DMS53 (cell line): ENCODE measurements around the gene SLC25A44.

Experiments used
- DNase-seq: peaks from one replicate; lab custom pipeline; 2025; lab: John Stamatoyannopoulos, UW

Gene SLC25A44

DNA sequence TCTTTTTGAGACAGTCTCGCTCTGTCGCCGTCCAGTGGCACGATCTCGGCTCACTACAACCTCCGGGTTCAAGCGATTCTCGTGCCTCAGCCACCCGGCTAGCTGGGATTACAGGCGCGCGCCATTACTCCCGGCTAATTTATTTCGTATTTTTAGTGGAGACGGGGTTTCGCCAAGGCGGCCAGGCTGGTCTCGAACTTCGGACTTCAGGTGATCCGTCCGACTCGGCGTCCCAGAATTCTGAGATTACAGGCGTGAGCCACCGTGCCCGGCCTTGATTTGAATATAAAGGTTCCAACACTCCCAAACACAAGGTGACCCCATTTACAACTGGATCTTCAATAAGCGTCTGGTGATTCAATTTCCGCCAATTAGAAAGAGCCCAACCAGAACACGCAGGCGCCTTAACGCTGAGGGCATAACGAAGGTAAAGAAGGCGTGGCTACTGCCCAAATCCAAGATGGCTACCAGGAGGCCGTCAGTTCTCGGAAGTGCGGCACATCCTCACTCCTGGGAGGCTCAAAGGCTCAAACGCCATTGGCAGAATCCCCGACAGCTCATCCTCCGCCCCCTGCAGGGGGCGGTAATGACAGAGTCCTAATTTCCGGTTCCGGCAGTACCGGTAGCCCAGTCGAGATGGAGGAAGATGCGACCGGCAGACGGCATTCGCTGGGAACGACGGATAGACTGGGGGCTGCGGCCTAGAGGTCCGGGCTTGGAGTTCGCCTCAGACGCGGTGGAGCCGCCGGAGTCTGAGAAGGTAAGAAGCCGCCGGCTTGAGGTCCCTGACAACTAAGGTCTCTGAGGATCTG is at the start of gene SLC25A44:
TSS of gene SLC25A44 (plus strand) at position 617 of the 812 bp plus-strand sequence. CDS start 5,744 bp downstream, outside the sequence.
- DNase-seq, result peak; percentile 99

GRCh38 chr1:156144742-156145141 is 49.2 kb upstream of the SLC25A44 start:
- DNase-seq, result no peak

DNA sequence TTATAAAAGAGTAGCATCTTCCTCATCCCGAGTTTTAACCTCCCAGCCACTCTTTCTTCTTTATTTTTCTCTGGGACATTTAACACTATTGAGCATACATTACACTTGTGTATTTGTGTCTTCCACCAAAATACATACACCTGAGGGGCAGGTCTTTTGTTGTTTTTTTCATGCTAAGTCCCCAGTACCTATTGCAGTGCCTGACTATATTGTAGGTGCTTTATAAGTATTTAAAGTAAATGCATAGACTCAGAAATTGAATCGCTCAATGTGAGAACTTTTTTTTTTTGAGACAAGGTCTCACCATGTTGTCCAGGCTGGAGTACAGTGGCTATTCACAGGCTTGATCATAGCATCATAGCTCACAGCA is 48.3 kb upstream of the SLC25A44 start:
- DNase-seq, result no peak

- peak; percentile 91 for DNase-seq
Observed at GRCh38 chr1:156146020-156146768, 47.7 kb upstream of the SLC25A44 start.

GRCh38 chr1:156146769-156147405 is 47.0 kb upstream of the SLC25A44 start:
- no peak for DNase-seq

DNA sequence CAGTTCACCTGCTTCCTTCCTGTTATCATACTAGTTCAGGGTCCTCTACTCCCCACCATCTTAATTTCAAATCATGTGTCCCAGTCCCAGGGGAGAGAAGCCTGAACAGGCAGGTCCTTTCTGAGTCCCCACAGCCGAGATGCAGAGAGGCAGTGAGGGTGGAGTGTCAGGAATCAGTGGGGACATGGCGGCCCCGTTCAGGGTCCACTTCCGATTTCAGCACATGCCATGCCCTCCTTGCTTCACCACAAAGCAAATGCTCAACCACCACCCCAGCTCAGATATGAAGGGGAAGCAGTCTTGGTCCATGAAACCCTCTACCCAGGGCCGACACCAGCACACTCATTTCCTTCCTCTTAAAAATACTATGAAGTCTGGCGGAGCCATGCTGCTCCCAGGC is 45.7 kb upstream of the SLC25A44 start:
- no peak for DNase-seq

GRCh38 chr1:156149374-156150332 is 44.3 kb upstream of the SLC25A44 start:
- DNase-seq, result no peak

DNA sequence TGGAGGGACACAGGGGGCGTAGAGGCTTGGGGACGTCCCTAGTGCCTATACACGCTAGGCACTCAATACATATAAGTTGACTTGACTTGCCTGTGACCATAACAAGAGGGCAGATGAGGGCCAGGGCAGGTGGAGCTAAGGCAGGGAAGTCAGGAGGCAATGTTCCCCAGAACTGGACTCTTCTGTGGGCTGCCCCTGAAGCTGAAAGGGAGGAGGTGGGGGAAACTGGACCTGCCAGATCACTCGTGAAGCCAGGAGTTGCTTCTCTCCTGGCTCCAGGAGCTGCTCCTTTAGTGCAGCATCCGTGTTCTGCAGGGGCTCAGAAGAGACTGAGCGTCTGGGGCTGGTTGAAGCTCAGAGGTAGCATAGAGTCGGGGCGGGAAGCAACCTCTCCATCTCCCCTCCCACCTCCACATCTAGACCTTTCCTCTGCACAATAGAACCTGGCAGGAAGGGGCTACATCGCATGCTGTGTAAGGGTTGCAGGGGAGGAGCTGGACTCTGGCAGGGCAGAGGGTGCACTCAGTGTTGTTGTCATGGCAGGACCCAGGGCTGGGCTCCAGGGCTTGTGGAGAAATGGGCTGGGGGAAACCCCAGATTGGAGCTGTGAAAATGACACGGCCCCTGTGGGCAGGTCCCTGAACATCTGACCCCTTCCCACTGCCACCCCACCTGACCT is 43.4 kb upstream of the SLC25A44 start:
- DNase-seq, result no peak

DNA sequence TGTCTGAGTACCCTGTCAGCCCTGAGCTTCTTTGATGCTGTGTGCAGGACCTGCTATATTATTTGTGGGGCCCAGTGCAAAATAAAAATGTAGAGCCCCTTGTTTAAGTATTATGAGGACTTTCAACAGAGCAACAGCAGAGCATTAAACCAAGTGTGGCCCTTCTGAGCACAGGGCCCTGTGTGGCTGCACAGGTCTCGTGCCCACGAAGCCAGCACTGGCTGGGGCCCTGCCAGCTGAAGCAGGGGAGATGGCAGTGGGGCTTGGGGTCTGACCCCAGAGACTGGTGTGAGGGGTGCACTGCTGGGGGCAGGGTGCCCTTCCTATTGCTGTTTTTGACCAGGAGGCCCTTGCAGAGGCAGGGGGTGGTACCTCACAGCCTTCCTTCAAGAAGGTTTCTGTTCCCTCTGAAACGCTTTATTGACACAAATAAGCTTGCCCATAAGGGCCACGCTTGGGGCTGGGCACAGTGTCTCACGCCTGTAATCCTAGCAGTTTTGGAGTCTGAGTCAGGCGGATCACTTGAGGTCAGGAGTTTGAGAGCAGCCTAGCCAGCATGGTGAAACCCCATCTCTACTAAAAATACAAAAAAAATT is 42.7 kb upstream of the SLC25A44 start:
- DNase-seq, result no peak

- no peak for DNase-seq
Observed at GRCh38 chr1:156152628-156153027, 41.3 kb upstream of the SLC25A44 start.

GRCh38 chr1:156153362-156153761 is 40.5 kb upstream of the SLC25A44 start, which contains the start of gene SEMA4A:
Gene SEMA4A, plus strand, starts transcription at chr1:156153585. Its CDS starts 994 bp downstream, at chr1:156154579.
- peak; percentile 60 for DNase-seq

GRCh38 chr1:156154317-156154749 is 39.6 kb upstream of the SLC25A44 start:
- DNase-seq, result no peak

DNA sequence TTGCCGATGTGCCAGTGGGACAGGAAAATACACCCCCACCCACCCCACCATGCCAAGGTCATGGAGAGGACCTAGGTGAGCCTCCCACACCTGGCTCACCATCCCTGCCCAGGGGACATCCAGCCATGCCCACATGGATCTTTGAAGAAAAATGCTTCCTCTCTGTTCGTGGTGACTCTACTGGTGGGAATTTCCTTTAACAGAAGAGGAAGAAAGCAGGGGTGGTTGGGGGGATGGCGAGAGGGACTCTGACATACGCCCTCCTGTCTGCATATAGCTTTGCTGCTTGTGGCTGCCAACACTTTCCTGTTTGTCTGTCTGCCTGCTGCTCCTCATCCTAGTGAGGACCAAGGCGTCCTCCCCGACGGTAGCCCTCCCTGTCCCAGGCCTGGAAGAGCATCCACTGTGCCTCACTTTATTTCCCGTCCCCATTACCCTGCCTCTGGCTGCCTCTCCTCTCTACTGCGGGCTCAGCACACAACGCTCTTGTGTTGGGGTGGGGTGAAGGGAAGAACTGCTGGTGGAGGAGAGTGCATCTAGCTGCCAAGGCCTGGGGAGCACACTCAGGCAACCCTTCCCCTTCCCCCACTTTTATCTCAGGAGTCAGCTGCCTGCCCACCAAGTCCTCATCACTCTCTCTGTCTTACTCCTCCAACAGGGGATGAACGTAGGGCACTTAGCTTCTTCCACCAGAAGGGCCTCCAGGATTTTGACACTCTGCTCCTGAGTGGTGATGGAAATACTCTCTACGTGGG is 38.0 kb upstream of the SLC25A44 start:
- no peak for DNase-seq

- DNase-seq, result no peak
Observed at GRCh38 chr1:156157506-156157905, 36.4 kb upstream of the SLC25A44 start.

- no peak for DNase-seq
Observed at GRCh38 chr1:156157966-156158365, 35.9 kb upstream of the SLC25A44 start.

GRCh38 chr1:156160000-156160742 is 33.7 kb upstream of the SLC25A44 start:
- DNase-seq, result no peak

DNA sequence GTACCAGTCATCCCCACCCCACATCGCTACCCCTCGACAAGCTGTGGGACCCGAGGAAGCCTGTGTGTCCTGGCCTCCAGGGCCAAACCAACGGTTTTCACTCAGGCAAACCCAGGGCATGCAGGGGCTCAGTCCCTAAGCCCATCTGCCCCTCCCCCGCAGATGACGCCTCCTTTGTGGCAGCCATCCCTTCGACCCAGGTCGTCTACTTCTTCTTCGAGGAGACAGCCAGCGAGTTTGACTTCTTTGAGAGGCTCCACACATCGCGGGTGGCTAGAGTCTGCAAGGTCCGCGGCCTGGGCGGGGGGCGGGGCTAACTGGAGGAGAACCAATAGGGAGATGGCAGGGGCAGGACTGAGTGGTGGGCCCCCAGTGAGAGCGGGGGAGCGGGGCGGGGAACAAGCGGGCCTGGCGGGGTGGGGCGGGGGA is 33.1 kb upstream of the SLC25A44 start:
- DNase-seq, result no peak

DNA sequence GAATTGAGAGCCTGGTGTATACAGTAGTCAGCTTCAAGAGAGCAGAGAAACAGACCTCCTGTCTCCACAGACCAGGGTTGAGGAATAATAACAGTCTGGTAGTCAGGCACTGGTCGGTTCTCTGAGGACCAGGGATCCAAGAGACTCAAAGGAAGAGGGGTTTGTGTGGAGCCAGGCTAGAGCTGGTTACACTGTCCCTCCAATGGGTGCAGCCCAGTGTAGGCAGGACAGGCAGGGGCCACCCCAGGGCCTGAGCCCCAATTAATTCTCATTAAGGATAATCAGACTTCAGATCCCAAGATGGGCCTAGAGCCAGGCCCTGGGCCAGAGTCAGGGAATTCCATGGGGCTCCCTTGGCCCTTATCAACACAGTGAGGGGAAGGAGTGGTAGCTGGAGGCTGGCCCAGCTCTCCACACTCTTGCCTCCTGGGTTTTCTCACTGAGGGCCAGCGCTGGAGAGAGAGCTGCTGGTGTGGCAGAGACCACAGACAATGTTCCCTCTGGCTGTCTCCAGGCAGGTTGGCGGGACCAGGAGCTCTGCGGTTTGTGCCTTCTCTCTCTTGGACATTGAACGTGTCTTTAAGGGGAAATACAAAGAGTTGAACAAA is 31.4 kb upstream of the SLC25A44 start:
- no peak for DNase-seq

DNA sequence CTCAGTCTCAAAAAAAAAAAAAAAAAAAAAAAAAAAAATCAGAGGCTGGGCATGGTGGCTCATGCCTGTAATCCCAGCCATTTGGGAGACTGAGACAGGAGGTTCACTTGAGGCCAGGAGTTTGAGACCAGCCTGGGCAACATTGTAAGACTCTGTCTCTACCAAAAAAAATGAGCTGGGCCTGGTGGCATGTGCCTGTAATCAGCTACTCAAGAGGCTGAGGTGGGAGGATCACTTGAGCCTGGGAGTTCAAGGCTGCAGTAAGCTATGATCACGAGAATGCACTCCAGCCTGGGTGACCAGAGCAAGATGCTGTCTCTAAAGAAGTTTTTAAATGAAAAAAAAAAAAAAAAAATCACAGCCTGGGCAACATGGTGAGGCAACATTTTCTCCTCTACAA is 30.2 kb upstream of the SLC25A44 start:
- DNase-seq, result no peak
